GM23248 (cell line): ENCODE measurements around the gene EDC4. TPM values are rescaled to one million over a fixed set of nuclear protein-coding genes. Genes with fewer than 3 reads are reported as not detected.
A peak's percentile ranks its signal among the peaks of the same experiment; 100 is the strongest.

ENCODE experiments used
- DNase-seq: peaks from one replicate; pipeline ENCODE4 v3.0.0-alpha.2; 2015
- H2AFZ ChIP-seq: fragments of 200-600 bp; sonication (generic); 2 replicates; pipeline ENCODE4 v1.6.1; 2016; ENCODE audit warnings: antibody characterized with exemption
- H3F3A ChIP-seq: fragments of 200-600 bp; sonication (generic); 2 replicates; pipeline ENCODE4 v1.6.1; 2016; ENCODE audit warnings: mild to moderate bottlenecking, antibody characterized with exemption, mixed run types; ENCODE audit not compliant: insufficient read depth
- H3K27ac ChIP-seq: fragments of 200-600 bp; sonication (generic); 2 replicates; pipeline ENCODE4 v1.5.1; 2016; ENCODE audit warnings: mild to moderate bottlenecking
- H3K27me3 ChIP-seq: fragments of 200-600 bp; sonication (generic); replicated peaks from 2 replicates; pipeline ENCODE4 v1.6.1; 2016; ENCODE audit warnings: mild to moderate bottlenecking; ENCODE audit not compliant: insufficient read depth
- H3K36me3 ChIP-seq: fragments of 200-600 bp; sonication (generic); 2 replicates; pipeline ENCODE4 v1.6.1; 2016; ENCODE audit warnings: low read depth, mild to moderate bottlenecking
- H3K4me1 ChIP-seq: fragments of 200-600 bp; sonication (generic); 2 replicates; pipeline ENCODE4 v1.6.1; 2016; ENCODE audit warnings: mild to moderate bottlenecking; ENCODE audit not compliant: insufficient read depth
- H3K4me2 ChIP-seq: fragments of 200-600 bp; sonication (generic); one replicate; pipeline ENCODE4 v1.6.1; 2016; ENCODE audit warnings: mild to moderate bottlenecking; ENCODE audit not compliant: unreplicated experiment
- H3K4me3 ChIP-seq: fragments of 200-600 bp; sonication (generic); 2 replicates; pipeline ENCODE4 v1.5.1; 2016; ENCODE audit warnings: mild to moderate bottlenecking
- H3K79me2 ChIP-seq: fragments of 200-600 bp; sonication (generic); 2 replicates; pipeline ENCODE4 v1.6.1; 2016; ENCODE audit warnings: mild to moderate bottlenecking; ENCODE audit not compliant: insufficient read depth
- H3K9ac ChIP-seq: fragments of 200-600 bp; sonication (generic); 2 replicates; pipeline ENCODE4 v1.6.1; 2016; ENCODE audit warnings: mild to moderate bottlenecking
- H3K9me2 ChIP-seq: fragments of 200-600 bp; sonication (generic); 2 replicates; pipeline ENCODE4 v1.6.1; 2016; ENCODE audit warnings: mixed run types, mild to moderate bottlenecking, moderate library complexity; ENCODE audit not compliant: insufficient read depth
- H3K9me3 ChIP-seq: fragments of 200-600 bp; sonication (generic); one replicate; pipeline ENCODE4 v1.6.1; 2017; ENCODE audit warnings: low read depth
- H4K20me1 ChIP-seq: fragments of 200-600 bp; sonication (generic); 2 replicates; pipeline ENCODE4 v1.6.0; 2016; ENCODE audit not compliant: insufficient read depth
- EZH2 ChIP-seq: fragments of 200-600 bp; sonication (generic); IDR thresholded peaks from 2 replicates; pipeline ENCODE4 v1.6.1; 2018; ENCODE audit warnings: antibody characterized with exemption, mild to moderate bottlenecking; ENCODE audit not compliant: insufficient read depth, poor library complexity, severe bottlenecking
- EZH2phosphoT487 ChIP-seq: fragments of 200-600 bp; sonication (generic); IDR thresholded peaks from 2 replicates; pipeline ENCODE4 v1.6.1; 2018; ENCODE audit warnings: antibody characterized with exemption, moderate library complexity, mild to moderate bottlenecking, low read depth; ENCODE audit not compliant: insufficient read depth
- WGBS, 2 experiments: methylation state at CpG; one replicate each; pipeline ENCODE4 v1.1.6; 2015 to 2017; ENCODE audit warnings: low lambda C conversion rate in 2 of 2, low coverage in 1 of 2; ENCODE audit errors: missing lambda C conversion rate in 2 of 2; 5-methylcytosine and 5-hydroxymethylcytosine counted together
- in situ Hi-C: fragments of 300-500 bp; cut with MboI; formaldehyde crosslinking; loops from 2 replicates; pipeline ENCODE4 v1.15.0; 2020
- polyA plus RNA-seq: library from polyadenylated mRNA; unstranded; fragments of >200 nt; fragmentation: Nextera tagmentation; extraction: Ambion mirVana; gene quantifications from 2 replicates; pipeline ENCODE4 v1.2.1, GENCODE V29; 2016
- total RNA-seq: library from RNA; depleted of rRNA; stranded (reverse); fragments of >200 nt; shearing (Covaris generic); gene quantifications from 2 replicates; pipeline ENCODE4 v1.2.3, GENCODE V29; 2014

Gene EDC4
- total and polyA plus RNA-seq, 2 experiments from 2014 or later, result 39.9 to 48.5 TPM

GRCh38 chr16:67843343-67843765 is 29.5 kb upstream of the EDC4 start:
- no peaks in the 10 kb centered on the region for H4K20me1 ChIP-seq
- TF ChIP-seq EZH2phosphoT487 (no peak), EZH2 (no peak)
- H3K9ac ChIP-seq, result peak overlapping the region; percentile 75
- H3K4me1 ChIP-seq, result peaks cover 42% of the 10 kb centered on the region
- H3F3A ChIP-seq, result peaks cover 15% of the 10 kb centered on the region
- no peaks in the 10 kb centered on the region for H3K27me3 ChIP-seq
- H3K4me2 ChIP-seq, result peak overlapping the region; percentile 85
- peaks cover 49% of the 10 kb centered on the region for H3K79me2 ChIP-seq
- peak overlapping the region; percentile 97; the same call in 1 of the 2 replicates for H2AFZ ChIP-seq
- H3K4me3 ChIP-seq, result peak overlapping the region; percentile 76
- no peaks in the 10 kb centered on the region for H3K9me3 ChIP-seq
- peak; percentile 70 for DNase-seq
- H3K9me2 ChIP-seq, result no peaks in the 10 kb centered on the region
- 0 to 4% methylated on average over 6 to 11 of the region's 11 CpGs for WGBS, 2 experiments
- H3K36me3 ChIP-seq, result no peaks in the 10 kb centered on the region
- in situ Hi-C loops, result no loop called here
- peak overlapping the region; percentile 91 for H3K27ac ChIP-seq

GRCh38 chr16:67844497-67844896 is 28.4 kb upstream of the EDC4 start:
- Histone ChIP-seq H3K9me3 (no peaks in the 10 kb centered on the region), H3K36me3 (no peaks in the 10 kb centered on the region), H4K20me1 (no peaks in the 10 kb centered on the region), H2AFZ (no peak overlapping the region), H3K27me3 (no peaks in the 10 kb centered on the region), H3F3A (peaks cover 15% of the 10 kb centered on the region), H3K9me2 (no peaks in the 10 kb centered on the region), H3K4me3 (peak overlapping the region; percentile 76), H3K79me2 (peaks cover 60% of the 10 kb centered on the region), H3K4me1 (peaks cover 44% of the 10 kb centered on the region), H3K9ac (peak overlapping the region; percentile 75), H3K27ac (peak overlapping the region; percentile 91), H3K4me2 (peak overlapping the region; percentile 85)
- in situ Hi-C loops, result no loop called here
- peak; percentile 57 for DNase-seq
- WGBS, 2 experiments, result 68 to 76% methylated on average over 4 of the region's 4 CpGs
- TF ChIP-seq EZH2phosphoT487 (no peak), EZH2 (no peak)

GRCh38 chr16:67845291-67846062 is 27.4 kb upstream of the EDC4 start:
- peak overlapping the region; percentile 96 for H3K4me3 ChIP-seq
- no peak overlapping the region; the same call in 1 of the 2 replicates for H2AFZ ChIP-seq
- peaks cover 44% of the 10 kb centered on the region for H3K4me1 ChIP-seq
- H3K9me2 ChIP-seq, result no peaks in the 10 kb centered on the region
- H3K4me2 ChIP-seq, result peak overlapping the region; percentile 85
- no peaks in the 10 kb centered on the region for H3K9me3 ChIP-seq
- H3K27me3 ChIP-seq, result no peaks in the 10 kb centered on the region
- no peaks in the 10 kb centered on the region for H4K20me1 ChIP-seq
- H3K27ac ChIP-seq, result peak overlapping the region; percentile 91
- TF ChIP-seq EZH2, result no peak
- no peak for TF ChIP-seq EZH2phosphoT487
- H3K36me3 ChIP-seq, result no peaks in the 10 kb centered on the region
- H3K9ac ChIP-seq, result peak overlapping the region; percentile 99
- peaks cover 70% of the 10 kb centered on the region for H3K79me2 ChIP-seq
- in situ Hi-C loops, result no loop called here
- DNase-seq, result peak; percentile 44
- 49 to 53% methylated on average over 5 of the region's 5 CpGs for WGBS, 2 experiments
- peaks cover 15% of the 10 kb centered on the region for H3F3A ChIP-seq

- H3K36me3 ChIP-seq, result no peaks in the 10 kb centered on the region
- H3K4me3 ChIP-seq, result peak overlapping the region; percentile 96
Observed at GRCh38 chr16:67846063-67846319, 26.9 kb upstream of the EDC4 start.

More at GRCh38 chr16:67846063-67846319, 26.9 kb upstream of the EDC4 start:
- H3K4me1 ChIP-seq, result peaks cover 44% of the 10 kb centered on the region
- H3K27me3 ChIP-seq, result no peaks in the 10 kb centered on the region
- in situ Hi-C loops, result no loop called here
- peak overlapping the region; percentile 83 for H3K4me2 ChIP-seq
- WGBS, 2 experiments, result 3 to 6% methylated on average over 2 of the region's 2 CpGs
- no peaks in the 10 kb centered on the region for H3K9me3 ChIP-seq
- H2AFZ ChIP-seq, result peak overlapping the region; percentile 81
- H3K79me2 ChIP-seq, result peaks cover 75% of the 10 kb centered on the region
- H3K9ac ChIP-seq, result peak overlapping the region; percentile 99
- H3K27ac ChIP-seq, result peak overlapping the region; percentile 91
- peaks cover 15% of the 10 kb centered on the region for H3F3A ChIP-seq
- peak; percentile 17 for DNase-seq
- no peaks in the 10 kb centered on the region for H3K9me2 ChIP-seq
- TF ChIP-seq EZH2, result no peak
- no peak for TF ChIP-seq EZH2phosphoT487
- H4K20me1 ChIP-seq, result 0 out of 2 replicates have a peak, but pooled peaks cover 3% of the 10 kb centered on the region
